Activated gamma-delta T cell treated with anti-CD3 and anti-CD28 coated beads, Interleukin-2, amount 50 U/mL, for 16 hours (primary cell): Measurements from ENCODE around the gene GMDS.

Experiments
- DNase-seq: peaks from one replicate; pipeline ENCODE4 v3.0.0-alpha.2; 2020; ENCODE audit warnings: low read depth

The GMDS gene

DNA sequence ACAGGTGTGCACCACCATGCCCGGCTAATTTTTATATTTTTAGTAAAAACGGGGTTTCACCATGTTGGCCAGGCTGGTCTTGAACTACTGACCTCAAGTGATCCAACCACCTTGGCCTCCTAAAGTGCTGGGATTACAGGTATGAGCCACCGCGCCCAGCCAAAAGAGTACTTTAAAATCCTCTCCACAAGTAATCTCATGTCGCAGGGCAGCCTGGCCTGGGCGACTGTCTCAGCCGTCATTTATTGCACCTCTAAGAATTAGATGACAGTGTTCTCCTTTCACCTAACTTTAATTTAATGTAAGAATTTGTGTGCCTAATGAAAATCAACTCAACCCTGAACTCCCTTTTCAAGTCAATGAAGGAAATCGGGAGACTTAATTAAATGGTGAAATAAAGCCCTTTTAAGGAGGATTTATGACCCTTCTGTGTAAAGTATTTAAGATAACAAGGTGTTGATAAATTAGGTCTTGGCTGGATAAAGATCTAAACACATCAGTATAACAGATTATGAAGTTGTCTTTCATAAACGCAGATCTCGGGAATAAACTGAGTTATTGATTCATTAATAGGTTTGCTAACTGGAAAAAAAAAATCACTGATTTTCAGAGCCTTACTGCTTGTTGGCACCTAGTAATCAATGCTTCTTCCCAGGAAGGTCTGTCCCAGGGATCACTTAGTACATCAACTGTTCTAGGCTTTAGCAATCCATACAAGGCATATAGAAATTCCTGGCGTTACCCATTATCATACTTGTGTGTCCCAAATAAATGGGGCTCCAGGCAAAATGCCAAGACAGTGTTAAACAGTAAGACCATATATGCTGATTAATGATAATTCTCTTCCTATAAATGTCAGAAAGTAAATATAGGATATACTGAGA, 209.3 kb downstream of the GMDS start:
- DNase-seq: no peak

DNA sequence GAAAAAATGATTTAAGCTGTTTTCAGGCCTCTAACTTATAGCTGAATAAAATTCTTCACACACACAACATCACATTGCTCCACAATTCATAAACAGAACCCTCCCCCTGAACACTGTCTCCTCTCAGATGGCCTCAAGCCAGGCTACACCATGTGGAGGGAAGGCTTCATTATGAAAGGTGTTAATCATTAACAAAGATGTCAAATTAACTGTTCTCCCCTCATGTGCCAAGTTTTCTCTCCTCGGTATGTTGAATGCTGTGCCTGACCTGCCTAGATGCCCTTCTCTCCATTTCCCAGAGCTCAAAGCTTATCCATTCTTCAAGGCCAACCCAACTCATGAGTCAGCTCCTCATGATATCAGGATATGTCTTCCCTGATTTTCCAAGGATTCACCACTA, 210.4 kb downstream of the GMDS start:
- no peak for DNase-seq

- no peak for DNase-seq
These were observed 211.1 kb downstream of the GMDS start for GRCh38 chr6:2034256-2034655.

DNA sequence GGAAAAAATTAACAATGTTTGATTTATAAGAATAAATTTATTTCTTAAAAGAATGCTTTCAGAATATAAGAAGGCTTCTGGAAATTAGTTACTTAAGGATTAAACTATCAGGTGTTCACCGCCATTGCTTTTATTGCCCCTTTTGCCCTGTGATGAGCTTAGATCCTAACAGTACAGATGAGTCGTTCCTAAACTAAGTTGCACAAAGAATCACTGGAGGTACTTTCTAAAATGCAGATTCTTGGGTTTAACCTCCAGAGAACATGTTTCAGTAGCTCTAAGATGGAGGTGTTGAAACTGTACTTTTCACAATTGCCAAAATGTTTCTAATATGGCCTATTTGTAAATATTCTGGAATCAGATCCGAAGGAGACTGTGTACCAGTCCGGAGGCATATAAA, 211.9 kb downstream of the GMDS start:
- DNase-seq: no peak

DNA sequence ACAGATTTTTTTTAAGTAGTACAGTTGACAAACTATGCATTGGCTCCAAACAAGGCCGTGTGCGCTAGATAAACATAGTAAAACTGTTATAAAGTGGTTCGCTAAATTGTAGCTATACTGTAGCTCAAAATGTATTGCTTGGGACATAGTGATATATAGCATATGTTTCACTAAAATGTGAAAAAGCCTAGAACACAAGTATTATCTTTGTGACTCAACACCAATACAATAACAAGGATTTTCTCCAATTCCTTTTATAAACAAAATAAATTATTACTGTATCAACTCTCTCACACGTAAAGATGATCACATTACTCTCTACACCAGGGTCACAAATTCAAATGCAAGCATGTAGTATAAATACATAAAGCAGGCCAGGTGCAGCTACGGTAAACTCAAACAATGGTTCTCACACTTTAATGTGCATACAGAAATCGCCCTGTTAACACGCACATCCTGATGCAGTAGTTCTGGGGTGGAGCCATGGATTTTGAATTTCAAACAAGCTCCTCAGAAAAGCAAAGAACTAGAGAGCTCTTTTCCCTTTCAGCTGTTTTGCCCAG, 214.6 kb downstream of the GMDS start:
- DNase-seq: no peak

GRCh38 chr6:2029952-2030351, 215.5 kb downstream of the GMDS start:
- no peak for DNase-seq

GRCh38 chr6:2029130-2029794, 216.1 kb downstream of the GMDS start:
- no peak for DNase-seq

DNA sequence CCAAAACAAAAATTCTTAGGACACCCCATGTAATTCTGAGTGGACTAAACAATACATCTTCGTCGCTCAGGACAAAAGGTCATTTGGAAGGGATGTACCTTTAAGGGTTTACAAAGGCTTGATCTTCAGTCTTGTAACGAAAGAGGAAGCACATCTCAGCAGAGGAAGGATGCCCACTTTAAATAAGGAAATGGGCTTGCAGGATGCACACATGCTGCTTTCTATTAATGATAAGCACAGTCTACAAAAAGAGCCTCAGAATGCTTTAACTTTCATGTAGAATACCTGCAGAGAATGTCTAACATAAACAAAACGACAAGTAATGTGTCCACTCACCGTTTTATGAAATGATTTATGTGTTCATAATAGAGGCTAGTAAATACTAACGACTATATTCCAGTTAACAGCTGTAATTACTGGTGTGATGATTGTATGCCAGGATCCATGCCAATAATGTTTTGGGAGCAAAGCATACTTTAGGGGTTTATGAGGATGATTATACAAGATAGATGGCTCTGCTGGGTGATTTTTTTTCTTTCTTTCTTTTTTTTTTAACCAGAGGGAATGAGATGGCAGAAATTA, 216.9 kb downstream of the GMDS start:
- DNase-seq: no peak

DNA sequence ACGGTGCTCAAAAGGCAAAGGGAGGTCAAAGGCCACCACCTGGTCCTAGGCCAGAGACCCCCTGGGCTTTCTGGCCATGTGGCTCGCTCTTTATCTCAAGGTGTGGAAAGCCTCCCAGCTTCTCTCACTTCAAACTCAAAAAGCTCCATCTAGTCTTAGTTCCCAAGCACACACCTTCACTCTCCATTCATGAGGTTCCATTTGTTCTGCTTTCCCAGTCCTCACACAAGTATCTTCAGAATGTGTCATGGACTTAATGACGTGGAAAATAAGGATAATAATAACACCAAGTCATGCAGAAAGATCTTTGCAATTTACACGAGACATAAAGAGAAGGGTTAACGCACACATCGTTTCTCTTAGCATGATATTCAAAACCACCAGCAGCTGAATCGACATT, 219.3 kb downstream of the GMDS start:
- no peak for DNase-seq

- no peak for DNase-seq
These were observed 223.7 kb downstream of the GMDS start for GRCh38 chr6:2021713-2022125.

DNA sequence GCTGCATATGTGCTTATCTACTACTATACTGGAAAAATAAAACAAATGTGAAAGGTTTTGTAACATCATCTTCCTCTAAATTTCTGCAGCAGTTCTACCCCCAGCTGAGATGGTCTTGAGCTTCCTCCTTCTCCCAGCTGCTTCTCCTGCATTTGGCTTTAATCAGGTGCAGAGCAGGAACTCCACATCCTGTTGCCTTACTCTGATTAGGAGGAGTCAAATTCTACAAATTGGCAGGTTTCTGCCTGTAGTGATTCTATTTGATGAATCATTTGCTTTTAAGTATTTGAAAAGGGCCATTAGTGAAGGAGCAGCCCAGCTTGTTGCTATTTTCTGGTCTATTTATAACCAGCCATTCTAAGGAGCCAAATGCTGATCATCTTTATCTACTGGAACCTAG, 224.5 kb downstream of the GMDS start:
- DNase-seq: no peak

DNA sequence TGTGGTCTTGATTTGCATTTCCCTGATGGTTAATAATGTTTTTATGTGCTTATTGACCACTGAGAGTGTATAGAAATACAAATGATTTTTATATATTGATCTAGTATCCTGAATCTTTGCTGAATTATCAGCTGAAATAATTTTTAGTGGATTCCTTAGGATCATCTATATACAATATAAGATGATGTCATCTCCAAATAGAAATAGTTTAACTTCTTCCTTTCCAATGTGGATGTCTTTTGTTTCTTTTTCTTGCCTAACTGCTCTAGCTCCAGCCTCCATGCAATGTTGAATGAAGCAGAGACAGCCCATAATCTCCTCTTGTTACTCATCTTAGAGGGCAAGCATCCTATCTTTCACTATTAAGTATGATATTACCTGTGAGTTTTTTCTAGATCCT, 226.4 kb downstream of the GMDS start:
- DNase-seq: no peak

- DNase-seq: no peak
These were observed 229.4 kb downstream of the GMDS start for GRCh38 chr6:2016040-2016439.

GRCh38 chr6:2008383-2008976, 236.9 kb downstream of the GMDS start:
- no peak for DNase-seq

GRCh38 chr6:2007165-2007564, 238.2 kb downstream of the GMDS start:
- DNase-seq: no peak

DNA sequence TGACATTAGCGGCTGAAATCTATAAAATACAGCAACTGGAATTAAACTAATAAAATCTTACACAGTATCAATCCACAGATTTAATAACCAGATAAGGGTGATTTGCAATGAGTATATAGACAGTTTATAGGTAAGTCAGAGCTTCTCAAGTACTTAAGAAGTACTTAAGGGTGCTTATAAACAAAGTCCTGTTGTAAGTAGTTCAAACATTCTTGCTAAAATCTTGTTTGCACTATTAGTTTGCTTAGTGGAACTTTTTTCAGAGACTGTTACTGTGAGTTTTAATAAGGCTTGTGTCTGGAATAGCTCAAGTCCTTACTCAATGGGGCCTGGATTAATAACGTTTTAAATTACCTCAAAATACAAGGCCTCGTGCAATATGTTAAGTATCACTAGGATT, 240.5 kb downstream of the GMDS start:
- no peak for DNase-seq

DNA sequence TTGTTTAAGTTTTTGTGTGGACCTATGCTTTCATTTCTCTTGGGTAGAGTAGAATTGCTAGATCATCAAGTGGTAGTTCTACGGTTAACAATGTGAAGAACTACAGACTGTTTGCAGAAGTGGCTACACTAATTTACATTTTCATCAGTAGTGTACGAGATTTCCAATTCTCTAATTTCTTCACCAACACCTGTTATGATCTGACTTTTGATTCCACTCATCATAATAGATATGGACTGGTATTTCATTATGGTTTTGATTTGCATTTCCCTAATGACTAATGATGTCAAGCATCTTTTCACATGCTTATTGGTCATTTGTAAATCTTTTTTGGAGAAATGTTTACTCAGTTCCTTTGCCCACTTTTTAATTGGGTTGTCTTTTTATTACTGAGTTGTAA, 244.4 kb downstream of the GMDS start:
- no peak for DNase-seq

DNA sequence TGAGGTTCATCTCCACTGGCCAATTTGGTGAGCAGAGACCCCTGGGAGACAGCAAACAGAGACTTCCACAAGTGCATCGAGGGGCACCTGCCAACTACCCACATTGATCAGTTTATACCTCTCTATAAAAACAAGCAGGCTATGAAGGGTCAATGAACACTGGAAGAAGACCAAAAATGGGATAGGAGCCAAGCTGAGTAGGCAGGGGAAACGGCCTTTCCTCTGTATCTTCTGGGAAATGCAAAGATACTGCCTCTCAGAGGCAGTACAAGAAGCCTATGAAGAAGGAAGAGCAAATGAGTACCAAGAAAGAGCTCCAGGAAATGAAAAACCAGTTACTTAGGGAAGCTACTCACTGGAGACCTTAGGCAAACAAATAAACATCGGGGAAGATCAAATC, 247.7 kb downstream of the GMDS start:
- no peak for DNase-seq

DNA sequence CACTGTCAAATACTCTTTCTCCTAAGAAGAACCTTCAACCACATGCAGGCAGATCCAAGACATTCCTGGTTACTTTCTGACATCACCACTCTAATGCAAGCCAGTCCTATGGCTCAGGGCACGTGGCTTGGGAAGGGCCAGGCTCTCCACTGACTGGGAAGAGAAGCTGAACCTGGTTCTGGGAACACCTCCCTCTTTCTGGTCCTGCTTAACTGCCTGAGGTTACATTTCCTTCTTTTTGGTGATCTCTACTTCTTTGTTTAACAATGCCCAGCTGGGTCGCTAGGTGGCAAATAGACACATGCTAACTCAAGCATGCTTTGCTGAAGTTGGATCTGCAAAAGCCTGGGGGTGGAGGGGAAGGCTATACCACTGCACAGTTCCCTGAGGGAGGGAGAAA, 249.8 kb downstream of the GMDS start:
- DNase-seq: no peak

DNA sequence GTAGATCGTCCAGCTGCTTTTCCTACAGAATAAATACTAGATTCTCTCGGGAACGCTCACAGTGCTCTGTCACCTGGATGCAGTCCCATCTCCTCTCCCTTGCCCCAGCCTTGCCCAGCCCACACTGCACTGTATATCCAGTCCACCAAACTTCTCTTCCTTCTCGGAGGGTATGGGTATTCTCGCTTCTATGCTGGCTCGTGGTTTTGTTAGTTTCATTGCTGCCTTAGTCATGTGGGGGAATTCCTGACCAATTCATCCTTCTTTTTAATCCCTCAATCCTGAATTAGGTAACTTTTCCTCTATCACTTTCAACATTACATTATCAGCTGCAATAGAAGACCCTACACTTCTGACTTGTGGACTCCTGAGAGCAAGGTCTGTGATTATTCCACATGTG, 252.4 kb downstream of the GMDS start:
- no peak for DNase-seq

DNA sequence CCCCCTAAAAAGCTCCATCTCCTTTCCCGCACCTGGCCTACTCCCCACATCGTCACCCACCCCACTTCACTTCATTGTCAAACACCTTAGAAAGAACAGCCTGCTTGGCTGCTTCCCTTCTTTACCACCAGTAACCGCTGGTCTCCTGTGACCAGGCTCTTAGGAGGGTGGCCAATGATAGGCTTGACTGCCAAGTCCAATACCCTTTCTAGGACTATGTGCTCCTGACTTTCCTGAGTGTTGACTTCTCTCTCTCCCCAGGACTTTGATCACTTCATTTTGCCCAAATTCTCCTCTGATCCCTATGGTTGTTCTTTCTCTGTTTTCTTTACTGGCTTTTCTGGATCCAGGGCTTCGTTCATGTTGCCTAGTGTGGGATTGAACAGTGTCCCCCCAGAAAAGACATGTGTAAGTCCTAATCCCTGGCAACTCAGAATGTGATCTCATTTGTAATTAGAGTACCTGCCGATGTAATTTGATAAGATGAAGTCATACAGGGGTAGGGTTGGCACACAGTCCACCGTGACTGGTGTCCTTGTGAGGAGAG, 254.0 kb downstream of the GMDS start:
- DNase-seq: no peak

DNA sequence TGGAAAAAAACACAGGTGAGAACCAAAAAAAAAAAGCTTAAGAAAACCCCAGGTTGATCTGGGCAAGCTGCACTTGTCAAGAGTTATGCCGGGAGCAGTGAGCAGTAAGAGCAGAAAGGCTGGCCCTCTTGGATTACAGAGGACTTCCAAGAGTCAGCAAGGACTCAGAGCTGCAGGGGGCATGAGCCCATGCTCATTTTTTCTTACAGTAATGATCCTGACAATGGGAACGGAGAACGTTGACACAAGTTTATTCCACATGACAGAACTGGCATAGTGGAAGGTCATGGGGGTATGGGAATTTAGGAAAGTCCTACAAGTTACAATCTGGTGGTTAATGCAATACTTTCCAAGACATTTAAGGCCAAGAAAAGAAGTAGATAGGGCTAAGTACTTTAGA, 256.6 kb downstream of the GMDS start:
- DNase-seq: no peak
